IPS-18a (cell line): ENCODE results near the gene TP53BP2.
A peak's percentile ranks its signal among the peaks of the same experiment; 100 is the strongest.
"Not testable (repeated sequence)": the region's sequence is repeated elsewhere in the genome, so short reads cannot be mapped to it uniquely, and the experiment has no call there.

ENCODE experiments used
- H3K27ac ChIP-seq: one replicate; pipeline ENCODE4 v1.5.1; 2013; ENCODE audit warnings: low read length
- H3K27me3 ChIP-seq: one replicate; pipeline ENCODE4 v1.6.1; 2013; ENCODE audit warnings: mild to moderate bottlenecking, low read length; ENCODE audit not compliant: control insufficient read depth, insufficient read depth
- H3K36me3 ChIP-seq: one replicate; pipeline ENCODE4 v1.6.1; 2013; ENCODE audit warnings: low read depth, low read length; ENCODE audit not compliant: control insufficient read depth
- H3K4me1 ChIP-seq: one replicate; pipeline ENCODE4 v1.6.1; 2013; ENCODE audit warnings: low read depth, low read length; ENCODE audit not compliant: control insufficient read depth
- H3K4me3 ChIP-seq: one replicate; pipeline ENCODE4 v1.5.1; 2013; ENCODE audit warnings: low read length
- H3K9ac ChIP-seq: one replicate; pipeline ENCODE4 v1.6.1; 2013; ENCODE audit warnings: mild to moderate bottlenecking, low read length, moderate library complexity
- H3K9me3 ChIP-seq: one replicate; pipeline ENCODE4 v1.6.1; 2013; ENCODE audit warnings: low read depth, low read length; ENCODE audit not compliant: control insufficient read depth

The TP53BP2 gene

DNA sequence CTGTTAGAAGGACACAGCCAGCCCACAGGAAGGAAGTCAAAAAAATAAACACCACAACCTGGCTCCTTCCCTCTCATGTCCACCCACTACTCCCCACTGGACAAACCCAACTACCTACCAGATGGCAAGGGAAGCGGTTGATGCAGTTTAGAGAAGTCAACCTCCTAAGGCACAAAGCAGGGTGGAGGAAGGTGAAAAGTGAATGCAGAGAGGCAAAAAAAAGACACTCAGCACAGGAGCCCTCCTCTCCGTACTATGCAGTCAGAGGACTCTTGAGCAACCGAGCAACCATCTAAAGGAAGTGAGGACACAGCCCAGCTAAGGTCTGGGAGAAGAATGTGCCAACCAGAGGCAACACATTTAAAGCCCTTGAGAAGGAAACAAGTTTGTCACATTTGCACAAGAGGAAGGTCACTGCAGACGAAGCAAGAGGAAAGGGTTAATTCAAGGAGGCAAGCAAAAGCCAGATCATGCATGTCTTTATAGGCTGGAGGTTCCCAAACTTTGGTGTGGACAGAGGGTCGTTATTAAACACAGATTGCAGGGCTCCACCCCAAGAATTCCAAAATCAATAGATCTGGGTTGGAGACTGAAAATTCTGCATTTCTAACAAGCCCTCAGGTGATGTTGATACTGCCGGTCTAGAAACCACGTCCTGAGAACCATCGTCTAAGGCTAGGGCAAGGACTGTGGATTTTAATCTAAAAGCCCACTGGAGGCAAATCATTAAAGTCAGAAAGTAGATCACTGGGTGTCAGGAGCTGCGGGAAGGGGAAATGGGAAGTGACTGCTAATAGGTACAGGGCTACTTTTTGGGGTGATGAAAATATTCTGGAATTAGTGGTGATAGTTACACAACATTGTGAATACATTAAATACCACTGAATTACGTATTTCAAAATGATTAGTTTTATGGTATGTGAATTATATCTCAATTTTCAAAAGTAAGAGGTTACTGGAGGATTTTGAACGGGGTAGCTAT is 19.7 kb downstream of the TP53BP2 start:
- peaks cover 4% of the 10 kb centered on the region for H3K36me3 ChIP-seq
- H3K4me3 ChIP-seq = no peak overlapping the region
- H3K27me3 ChIP-seq = no peaks in the 10 kb centered on the region
- no peak overlapping the region for H3K9ac ChIP-seq
- H3K27ac ChIP-seq = no peak overlapping the region
- peaks cover 13% of the 10 kb centered on the region for H3K4me1 ChIP-seq
- H3K9me3 ChIP-seq = no peaks in the 10 kb centered on the region

DNA sequence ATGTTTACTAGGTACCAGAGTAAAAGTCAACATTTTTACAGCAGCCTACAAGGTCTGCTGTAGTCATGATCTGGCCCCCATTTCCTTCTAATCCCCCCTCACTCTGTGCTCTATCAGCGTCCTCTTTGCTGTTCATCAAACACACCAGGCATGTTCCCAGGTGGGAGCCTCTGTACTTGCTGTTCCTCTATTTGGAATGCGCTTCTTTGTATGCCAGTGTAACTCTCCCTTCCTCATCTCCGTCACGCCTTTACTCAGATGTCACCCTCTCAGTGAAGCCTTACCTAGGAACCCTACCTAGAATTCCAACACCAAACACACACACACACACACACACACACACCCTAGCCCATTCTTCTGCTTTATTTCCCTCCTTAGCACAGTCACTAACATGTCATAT is 21.0 kb downstream of the TP53BP2 start:
- peaks cover 17% of the 10 kb centered on the region for H3K4me1 ChIP-seq

DNA sequence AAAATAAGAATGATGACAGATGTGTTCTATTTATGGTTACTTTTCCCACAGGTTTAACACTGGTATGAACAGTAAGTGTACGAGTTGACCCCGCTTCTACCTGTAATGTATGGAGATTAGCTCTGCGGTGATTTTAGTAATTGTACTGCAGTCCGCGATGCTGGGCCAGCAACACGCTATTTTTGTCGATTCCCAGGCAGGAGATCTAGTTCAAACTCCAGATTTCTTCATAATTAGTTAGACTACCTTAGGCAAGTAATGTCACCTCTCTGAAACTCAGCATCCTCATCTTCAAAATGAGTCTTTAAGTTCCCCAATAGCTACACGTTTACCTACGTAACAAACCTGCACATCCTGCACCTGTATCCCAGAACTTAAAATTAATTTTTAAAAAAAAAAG is 21.5 kb downstream of the TP53BP2 start:
- peaks cover 17% of the 10 kb centered on the region for H3K4me1 ChIP-seq
- H3K27ac ChIP-seq = no peak overlapping the region
- H3K9ac ChIP-seq = no peak overlapping the region
- H3K36me3 ChIP-seq = peaks cover 18% of the 10 kb centered on the region
- H3K4me3 ChIP-seq = no peak overlapping the region
- no peaks in the 10 kb centered on the region for H3K9me3 ChIP-seq
- no peaks in the 10 kb centered on the region for H3K27me3 ChIP-seq

More for the DNA sequence above, 21.0 kb downstream of the TP53BP2 start:
- Histone ChIP-seq H3K9ac (no peak overlapping the region), H3K4me3 (no peak overlapping the region), H3K27me3 (no peaks in the 10 kb centered on the region), H3K36me3 (peaks cover 17% of the 10 kb centered on the region), H3K9me3 (no peaks in the 10 kb centered on the region), H3K27ac (no peak overlapping the region)

DNA sequence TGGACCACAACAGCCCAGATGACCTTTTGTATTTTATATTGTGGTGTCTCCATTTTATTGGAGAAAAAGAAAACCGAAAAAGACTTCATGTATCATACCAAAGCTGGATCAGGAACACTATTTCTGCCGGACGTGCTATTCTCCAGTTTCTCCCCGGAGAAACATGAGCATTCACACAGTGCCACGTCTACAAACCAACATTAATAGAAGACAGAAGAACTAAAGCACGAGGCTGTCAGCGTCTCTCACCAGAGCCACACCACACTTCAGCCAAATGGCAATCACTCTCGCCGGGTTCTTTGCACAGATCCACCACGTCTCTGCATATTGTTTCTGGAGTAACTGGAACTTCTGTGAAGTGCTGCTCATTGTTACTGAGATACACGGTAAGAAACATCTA is 24.8 kb downstream of the TP53BP2 start:
- peaks cover 23% of the 10 kb centered on the region for H3K36me3 ChIP-seq
- no peaks in the 10 kb centered on the region for H3K9me3 ChIP-seq
- H3K4me1 ChIP-seq = peaks cover 13% of the 10 kb centered on the region
- H3K9ac ChIP-seq = no peak overlapping the region
- H3K27ac ChIP-seq = no peak overlapping the region
- no peak overlapping the region for H3K4me3 ChIP-seq
- no peaks in the 10 kb centered on the region for H3K27me3 ChIP-seq

DNA sequence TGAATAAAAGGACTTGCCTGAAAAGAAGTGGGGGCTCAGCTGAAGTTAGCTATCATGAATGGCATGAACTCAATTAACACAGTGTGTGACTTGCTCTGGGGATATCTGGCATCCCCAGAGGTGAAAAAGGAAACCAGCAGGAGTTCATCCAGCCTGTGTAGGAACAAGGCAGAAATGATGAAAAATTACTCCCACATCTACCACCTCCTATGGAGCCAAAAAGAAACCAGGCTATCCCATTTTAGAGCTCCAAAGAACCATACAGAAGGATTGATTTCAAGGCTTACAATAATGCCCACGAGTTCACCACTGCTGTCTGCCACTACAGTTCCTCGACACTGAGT is 25.3 kb downstream of the TP53BP2 start:
- Histone ChIP-seq H3K27me3 (no peaks in the 10 kb centered on the region), H3K9ac (no peak overlapping the region), H3K36me3 (peaks cover 27% of the 10 kb centered on the region), H3K9me3 (no peaks in the 10 kb centered on the region), H3K27ac (no peak overlapping the region), H3K4me1 (peaks cover 11% of the 10 kb centered on the region), H3K4me3 (no peak overlapping the region)

DNA sequence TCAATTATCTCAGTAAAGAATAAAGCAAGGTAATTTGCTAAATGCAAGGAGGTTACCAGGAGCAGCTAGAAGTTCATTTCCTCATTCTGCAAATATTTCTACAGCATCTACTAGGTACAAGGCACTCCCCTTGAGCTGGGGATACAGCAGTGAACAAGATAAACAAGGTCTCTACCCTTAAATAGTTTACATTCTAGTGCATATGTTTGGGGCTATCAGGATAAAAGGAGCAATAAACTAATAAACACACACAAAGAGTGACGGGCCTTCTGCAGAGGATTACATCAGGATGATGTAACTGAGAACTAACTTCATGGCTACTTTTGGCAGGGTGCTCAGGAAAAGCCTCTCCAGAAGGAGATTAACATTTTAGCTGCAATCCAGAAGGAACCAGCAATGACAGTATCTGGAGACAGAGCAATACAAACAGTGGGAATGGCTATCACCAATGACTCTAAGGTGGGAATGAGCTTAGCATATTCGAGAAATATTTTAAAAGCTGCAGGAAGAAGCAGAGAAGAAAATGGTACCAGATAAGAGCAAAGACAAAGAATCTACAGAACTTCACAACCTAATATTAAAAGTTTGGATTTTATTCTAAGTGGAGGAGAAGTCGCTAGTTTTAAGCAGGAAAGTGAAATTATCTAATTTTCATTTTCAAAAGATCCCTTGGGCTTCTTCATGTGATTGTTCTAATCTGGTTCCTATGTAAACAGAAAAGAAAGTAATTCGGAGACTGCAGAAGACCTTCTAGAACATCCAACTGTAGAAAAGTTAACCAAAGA is 25.8 kb downstream of the TP53BP2 start:
- Histone ChIP-seq H3K27ac (no peak overlapping the region), H3K9ac (no peak overlapping the region), H3K27me3 (no peaks in the 10 kb centered on the region), H3K9me3 (no peaks in the 10 kb centered on the region), H3K36me3 (peaks cover 27% of the 10 kb centered on the region), H3K4me3 (no peak overlapping the region), H3K4me1 (peaks cover 11% of the 10 kb centered on the region)

DNA sequence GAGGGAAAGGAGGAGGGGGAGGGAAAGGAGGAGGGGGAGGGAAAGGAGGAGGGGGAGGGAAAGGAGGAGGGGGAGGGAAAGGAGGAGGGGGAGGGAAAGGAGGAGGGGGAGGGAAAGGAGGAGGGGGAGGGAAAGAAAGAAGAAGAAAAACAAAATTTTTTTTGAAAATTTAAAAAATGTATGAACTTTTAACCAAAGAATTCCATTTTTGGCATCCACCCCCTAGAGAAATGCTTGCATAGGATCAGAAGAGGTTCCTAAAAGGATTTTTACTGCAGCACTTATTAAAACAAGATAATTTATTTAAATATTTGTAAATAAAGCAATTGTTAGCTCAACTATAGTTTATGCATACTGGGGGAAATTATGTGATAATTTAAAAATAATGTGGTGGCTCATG is 28.5 kb downstream of the TP53BP2 start:
- not testable (repeated sequence) for H3K4me3 ChIP-seq, H3K27me3 ChIP-seq, H3K9ac ChIP-seq, H3K27ac ChIP-seq, H3K9me3 ChIP-seq, H3K4me1 ChIP-seq
- H3K36me3 ChIP-seq = peaks cover 49% of the 10 kb centered on the region

DNA sequence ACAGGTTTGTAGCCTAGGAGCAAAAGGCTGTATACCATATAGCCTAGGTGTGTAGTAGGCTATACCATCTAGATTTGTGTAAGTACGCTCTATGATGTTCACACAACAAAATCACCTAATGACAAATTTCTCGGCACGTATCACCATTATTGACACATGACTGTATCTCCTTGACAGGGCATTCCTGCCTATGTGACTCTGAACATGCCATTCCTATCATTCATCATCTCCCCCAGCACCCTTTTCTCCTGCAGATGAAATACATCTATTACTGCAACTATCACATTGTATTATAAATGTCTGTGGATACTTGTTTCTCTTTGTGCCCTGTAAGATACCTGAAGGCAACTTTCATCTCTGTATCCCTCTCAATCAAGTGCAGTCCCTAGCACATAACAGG is 29.9 kb downstream of the TP53BP2 start:
- no peak overlapping the region for H3K9ac ChIP-seq
- H3K27me3 ChIP-seq = no peaks in the 10 kb centered on the region
- no peak overlapping the region for H3K27ac ChIP-seq
- no peaks in the 10 kb centered on the region for H3K9me3 ChIP-seq
- peaks cover 51% of the 10 kb centered on the region for H3K36me3 ChIP-seq
- H3K4me3 ChIP-seq = no peak overlapping the region
- peaks cover 4% of the 10 kb centered on the region for H3K4me1 ChIP-seq

DNA sequence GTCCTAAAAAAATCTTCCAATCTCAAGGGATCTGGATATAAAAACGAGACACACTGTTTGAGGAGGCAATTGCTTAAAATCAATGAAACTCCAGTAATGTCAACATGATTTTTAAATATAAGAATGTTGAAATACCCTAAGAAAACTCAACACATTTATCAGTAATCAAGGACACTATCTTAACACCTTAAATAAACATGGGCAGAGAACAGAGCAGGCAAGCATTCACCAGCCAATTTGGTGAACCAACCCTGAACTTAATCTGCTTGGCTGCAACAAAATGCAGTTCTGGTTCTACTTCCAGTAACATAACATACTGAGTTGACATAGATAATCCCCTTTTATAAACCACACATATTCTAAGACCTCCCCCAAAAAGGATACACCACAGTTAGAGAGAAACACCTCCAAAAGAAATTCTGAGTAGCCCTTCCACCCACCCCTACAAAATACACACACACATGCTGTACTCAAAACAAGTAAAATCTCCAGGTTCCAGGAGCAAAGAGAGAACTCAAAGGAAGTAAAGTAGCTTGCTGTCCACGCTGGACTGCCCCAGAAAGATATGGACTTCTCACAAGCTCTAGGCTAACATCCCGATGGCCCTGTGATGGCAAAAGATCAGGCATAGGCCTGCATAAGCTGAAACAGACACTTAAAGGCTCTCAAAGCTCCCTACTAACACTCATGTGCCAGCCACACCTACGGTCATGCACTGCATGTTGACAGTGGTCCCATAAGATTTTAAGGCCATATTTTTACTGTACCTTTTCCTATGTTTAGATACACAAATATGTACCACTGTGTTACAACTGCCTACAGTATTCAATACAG is 30.5 kb downstream of the TP53BP2 start:
- H3K27ac ChIP-seq = peak overlapping the region; percentile 30
- H3K9ac ChIP-seq = no peak overlapping the region
- H3K4me3 ChIP-seq = no peak overlapping the region
- no peaks in the 10 kb centered on the region for H3K27me3 ChIP-seq
- peaks cover 50% of the 10 kb centered on the region for H3K36me3 ChIP-seq
- no peaks in the 10 kb centered on the region for H3K4me1 ChIP-seq
- H3K9me3 ChIP-seq = no peaks in the 10 kb centered on the region

DNA sequence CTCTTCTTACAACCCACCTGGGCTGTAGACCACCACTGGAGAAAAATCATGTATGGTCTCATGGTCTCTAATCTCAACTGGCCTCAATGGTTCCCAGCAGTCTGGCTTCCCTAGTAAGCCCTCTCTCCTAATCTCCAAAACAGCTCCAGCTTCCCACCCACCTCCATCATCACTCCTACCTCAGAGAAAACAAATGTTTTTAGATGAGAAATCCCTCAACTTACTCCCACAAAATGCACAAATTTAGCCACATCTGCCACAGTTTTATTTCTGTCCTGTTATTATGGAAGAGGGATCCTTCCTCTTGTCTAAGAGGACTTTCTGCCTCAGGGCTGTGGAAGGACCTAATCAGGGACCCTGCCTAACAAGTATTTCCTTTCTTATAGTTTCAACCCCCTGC is 32.1 kb downstream of the TP53BP2 start:
- H3K4me1 ChIP-seq = no peaks in the 10 kb centered on the region
- H3K36me3 ChIP-seq = peaks cover 50% of the 10 kb centered on the region
- no peaks in the 10 kb centered on the region for H3K9me3 ChIP-seq
- no peak overlapping the region for H3K9ac ChIP-seq
- no peaks in the 10 kb centered on the region for H3K27me3 ChIP-seq
- H3K27ac ChIP-seq = no peak overlapping the region
- H3K4me3 ChIP-seq = no peak overlapping the region

DNA sequence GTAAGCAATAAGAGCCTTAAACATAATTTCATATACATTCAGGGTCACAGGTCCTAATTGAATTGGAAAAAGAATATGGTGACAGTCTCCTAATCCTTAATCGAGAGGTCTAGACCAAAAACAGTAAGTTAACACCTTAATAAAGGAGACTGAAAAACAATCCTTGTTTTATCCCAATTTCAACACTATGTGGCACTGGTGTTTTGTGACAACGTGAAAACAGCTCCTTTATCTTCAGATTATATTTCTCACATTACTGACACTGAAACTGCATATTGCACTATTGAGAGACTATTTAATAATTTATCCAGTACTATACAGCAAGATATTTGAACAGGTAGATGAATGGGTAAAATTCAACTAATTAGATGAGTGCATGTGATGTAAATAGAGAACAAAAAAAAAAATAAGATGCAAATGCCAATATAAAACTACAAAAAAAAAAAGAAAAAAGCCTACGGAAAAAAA is 34.1 kb downstream of the TP53BP2 start:
- H3K27me3 ChIP-seq = no peaks in the 10 kb centered on the region
- no peak overlapping the region for H3K9ac ChIP-seq
- no peak overlapping the region for H3K27ac ChIP-seq
- no peaks in the 10 kb centered on the region for H3K9me3 ChIP-seq
- H3K4me3 ChIP-seq = no peak overlapping the region
- peaks cover 50% of the 10 kb centered on the region for H3K36me3 ChIP-seq
- no peaks in the 10 kb centered on the region for H3K4me1 ChIP-seq
